NB4 (cell line): ENCODE measurements around the gene S100A10.

Source experiments
- CTCF ChIP-seq: IDR thresholded peaks from one replicate; pipeline ENCODE4 v1.5.1; 2012; ENCODE audit warnings: low read depth, low read length
- MAX ChIP-seq: IDR thresholded peaks from 2 replicates; pipeline ENCODE4 v1.6.1; 2011; ENCODE audit warnings: low read depth, low read length
- MYC ChIP-seq: IDR thresholded peaks from 2 replicates; pipeline ENCODE4 v1.6.1; 2011; ENCODE audit warnings: low read depth, low read length
- POLR2A ChIP-seq: IDR thresholded peaks from 2 replicates; pipeline ENCODE4 v1.6.1; 2011; ENCODE audit warnings: mild to moderate bottlenecking; ENCODE audit not compliant: insufficient read length; ENCODE audit errors: extremely low read depth

- TF ChIP-seq MAX (no peak), POLR2A (no peak), CTCF (no peak), MYC (no peak)
These were observed 4.3 kb downstream of the S100A10 start for GRCh38 chr1:151989211-151989862.
